Thymus (tissue), 11 donors: ENCODE measurements around the gene WNK2. TPM values are rescaled to one million over a fixed set of nuclear protein-coding genes. Genes with fewer than 3 reads are reported as not detected.

Source experiments
- DNase-seq, 9 donors: peaks; one replicate each; pipeline ENCODE4 v3.0.0-alpha.2; 2013; ENCODE audit warnings: low spot score in 9 of 9, low read depth in 6 of 9, missing footprints in 1 of 9
- H3K27ac ChIP-seq, 2 donors: one replicate each; pipeline ENCODE4 v1.5.1; 2013; ENCODE audit warnings: control low read depth in 1 of 2, low read depth in 1 of 2, low read length in 1 of 2, mild to moderate bottlenecking in 1 of 2, moderate library complexity in 1 of 2
- H3K27me3 ChIP-seq, 2 donors: one replicate each; pipeline ENCODE4 v1.5.1; 2013; ENCODE audit warnings: low read length in 1 of 2; ENCODE audit not compliant: control insufficient read depth in 2 of 2, insufficient read depth in 1 of 2
- H3K36me3 ChIP-seq, 2 donors: one replicate each; pipeline ENCODE4 v1.5.1; 2013; ENCODE audit warnings: low read length in 1 of 2, mild to moderate bottlenecking in 1 of 2, moderate library complexity in 1 of 2; ENCODE audit not compliant: control insufficient read depth in 2 of 2, insufficient read depth in 2 of 2
- H3K4me1 ChIP-seq, 2 donors: one replicate each; pipeline ENCODE4 v1.5.1; 2013; ENCODE audit warnings: low read length in 2 of 2; ENCODE audit not compliant: control insufficient read depth in 2 of 2, insufficient read depth in 2 of 2
- H3K4me3 ChIP-seq, 2 donors: one replicate each; pipeline ENCODE4 v1.5.1; 2013; ENCODE audit warnings: low read length in 2 of 2, control low read depth in 1 of 2, mild to moderate bottlenecking in 1 of 2
- H3K9me3 ChIP-seq, 2 donors: one replicate each; pipeline ENCODE4 v1.5.1; 2013; ENCODE audit warnings: low read length in 1 of 2, mild to moderate bottlenecking in 1 of 2; ENCODE audit not compliant: control insufficient read depth in 2 of 2, insufficient read depth in 1 of 2
- WGBS: extraction: QIAGEN DNeasy Blood & Tissue Kit; methylation state at CpG from one replicate; pipeline ENCODE4 v1.1.7; 2013; 5-methylcytosine and 5-hydroxymethylcytosine counted together
- polyA plus RNA-seq: library from polyadenylated mRNA; stranded (reverse); fragments of 200-250 nt; gene quantifications from one replicate; pipeline ENCODE4 v1.2.3, GENCODE V29; 2013
- total RNA-seq: library from RNA; stranded (reverse); fragments of 120-200 nt; gene quantifications from one replicate; pipeline ENCODE4 v1.2.4, GENCODE V29; 2013
- donor health status: healthy.

Gene WNK2
- total and polyA plus RNA-seq, 2 donors, result 9.1 to 12.5 TPM

DNA sequence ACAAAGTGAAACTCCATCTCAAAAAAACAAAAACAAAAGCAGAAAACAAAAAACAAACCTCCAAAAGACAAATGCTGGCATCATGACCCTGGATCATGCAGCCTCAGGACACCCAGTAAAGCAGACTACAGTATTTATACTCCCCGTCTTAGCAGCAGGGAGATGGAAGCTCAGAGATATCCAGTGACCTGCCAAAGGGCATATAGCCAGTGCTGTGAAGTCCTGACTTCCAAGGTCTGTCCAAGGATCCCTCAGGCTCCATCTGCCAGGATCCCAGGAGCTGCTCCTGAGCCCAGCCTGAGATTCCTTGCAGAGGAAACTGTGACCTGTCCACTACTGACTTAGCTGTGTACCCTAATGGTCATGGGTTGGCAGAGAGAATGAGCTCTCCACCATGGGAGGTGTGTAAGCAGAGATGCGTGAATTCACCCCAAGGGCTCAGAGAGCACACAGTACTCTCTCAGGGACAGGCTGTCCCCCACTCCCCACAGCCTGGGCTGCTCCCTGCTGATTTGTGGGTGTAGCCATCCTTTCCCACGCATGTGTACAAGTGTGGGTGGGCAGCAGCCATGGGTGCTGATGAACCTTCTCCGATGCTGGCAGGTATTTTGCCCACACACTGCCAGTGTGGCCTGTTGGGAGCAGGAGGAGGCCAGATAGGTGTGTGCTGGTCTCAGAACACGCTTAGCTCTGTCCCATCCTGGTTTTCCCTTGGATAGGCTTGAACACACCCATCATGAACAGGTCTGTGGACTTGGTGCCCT, 2.1 kb upstream of the WNK2 start:
- Histone ChIP-seq H3K27ac (no peak overlapping the region), H3K27me3 (peaks cover 39 to 68% of the 10 kb centered on the region in 2 donors), H3K36me3 (no peaks in the 10 kb centered on the region), H3K4me1 (peaks cover 7 to 15% of the 10 kb centered on the region in 2 donors), H3K4me3 (no peak overlapping the region), H3K9me3 (no peaks in the 10 kb centered on the region)
- 85% methylated on average over 5 of the region's 5 CpGs for WGBS
- DNase-seq, result no peak

GRCh38 chr9:93182572-93182971, 1.4 kb upstream of the WNK2 start:
- H3K9me3 ChIP-seq, result no peaks in the 10 kb centered on the region
- WGBS, result 91% methylated on average over 6 of the region's 6 CpGs

GRCh38 chr9:93183131-93183662, 742 bp upstream of the WNK2 start:
- 91% methylated on average over 5 of the region's 5 CpGs for WGBS
- peaks cover 41 to 79% of the 10 kb centered on the region in 2 donors for H3K27me3 ChIP-seq
- H3K27ac ChIP-seq, result no peak overlapping the region
- no peaks in the 10 kb centered on the region for H3K36me3 ChIP-seq
- H3K9me3 ChIP-seq, result no peaks in the 10 kb centered on the region
- H3K4me3 ChIP-seq, result peak overlapping the region in 1 of 2 donors; percentile 50
- peaks cover 7 to 15% of the 10 kb centered on the region in 2 donors for H3K4me1 ChIP-seq
- DNase-seq, result no peak

More at GRCh38 chr9:93182572-93182971, 1.4 kb upstream of the WNK2 start:
- Histone ChIP-seq H3K4me1 (peaks cover 7 to 15% of the 10 kb centered on the region in 2 donors), H3K36me3 (no peaks in the 10 kb centered on the region), H3K27ac (no peak overlapping the region), H3K27me3 (peaks cover 41 to 75% of the 10 kb centered on the region in 2 donors), H3K4me3 (no peak overlapping the region)
- DNase-seq, result no peak

DNA sequence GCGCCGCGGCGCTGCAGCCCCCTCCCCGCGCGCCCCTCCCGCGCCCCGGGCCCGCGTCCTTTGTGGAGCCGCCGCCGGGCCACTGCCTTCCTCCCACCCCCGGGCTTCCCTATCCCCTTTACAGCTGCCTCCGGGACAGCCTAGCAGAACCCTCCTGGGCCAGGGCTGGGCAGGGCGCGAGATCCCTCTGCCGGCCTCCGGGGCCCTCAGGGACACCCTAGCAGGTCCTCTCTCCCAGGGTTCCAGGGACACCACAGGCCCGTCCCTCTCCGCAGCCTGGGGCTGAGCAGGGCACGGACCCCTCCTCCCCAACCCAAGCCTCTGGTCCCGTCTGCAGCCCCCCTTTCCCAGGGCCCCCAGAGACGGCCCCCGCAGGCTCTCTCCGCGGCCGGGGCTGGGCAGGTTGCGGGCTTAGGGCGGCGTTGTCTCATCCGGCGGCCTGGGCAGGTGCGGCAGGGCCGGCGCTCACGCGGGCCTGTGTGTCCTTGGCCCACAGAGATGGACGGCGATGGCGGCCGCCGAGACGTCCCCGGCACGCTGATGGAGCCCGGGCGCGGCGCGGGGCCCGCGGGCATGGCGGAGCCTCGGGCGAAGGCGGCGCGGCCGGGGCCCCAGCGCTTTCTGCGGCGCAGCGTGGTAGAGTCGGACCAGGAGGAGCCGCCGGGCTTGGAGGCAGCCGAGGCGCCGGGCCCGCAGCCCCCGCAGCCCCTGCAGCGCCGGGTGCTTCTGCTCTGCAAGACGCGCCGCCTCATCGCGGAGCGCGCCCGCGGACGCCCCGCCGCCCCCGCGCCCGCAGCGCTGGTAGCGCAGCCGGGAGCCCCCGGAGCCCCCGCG, 710 bp downstream of the WNK2 start:
- Histone ChIP-seq H3K27me3 (peaks cover 41 to 79% of the 10 kb centered on the region in 2 donors), H3K36me3 (no peaks in the 10 kb centered on the region), H3K4me1 (peaks cover 7 to 15% of the 10 kb centered on the region in 2 donors), H3K27ac (peak overlapping the region in 1 of 2 donors; percentile 46), H3K4me3 (peak overlapping the region; percentile 41 to 50), H3K9me3 (no peaks in the 10 kb centered on the region)
- WGBS, result 5% methylated on average over 97 of the region's 97 CpGs
- DNase-seq, result no peak

- peaks cover 41 to 76% of the 10 kb centered on the region in 2 donors for H3K27me3 ChIP-seq
- H3K27ac ChIP-seq, result peak overlapping the region in 1 of 2 donors; percentile 46
- no peak for DNase-seq
These were observed 1.6 kb downstream of the WNK2 start for GRCh38 chr9:93185266-93186214.

GRCh38 chr9:93186215-93186945, 2.4 kb downstream of the WNK2 start:
- DNase-seq, result no peak
- peaks cover 41 to 72% of the 10 kb centered on the region in 2 donors for H3K27me3 ChIP-seq
- no peak overlapping the region for H3K27ac ChIP-seq
- peak overlapping the region in 1 of 2 donors; percentile 18 for H3K4me3 ChIP-seq
- 91% methylated on average over 16 of the region's 16 CpGs for WGBS
- H3K9me3 ChIP-seq, result no peaks in the 10 kb centered on the region
- H3K4me1 ChIP-seq, result peaks cover 7 to 15% of the 10 kb centered on the region in 2 donors
- no peaks in the 10 kb centered on the region for H3K36me3 ChIP-seq

More at GRCh38 chr9:93185266-93186214, 1.6 kb downstream of the WNK2 start:
- 73% methylated on average over 61 of the region's 61 CpGs for WGBS
- H3K9me3 ChIP-seq, result no peaks in the 10 kb centered on the region
- H3K36me3 ChIP-seq, result no peaks in the 10 kb centered on the region
- peaks cover 7 to 15% of the 10 kb centered on the region in 2 donors for H3K4me1 ChIP-seq
- peak overlapping the region; percentile 18 to 50 for H3K4me3 ChIP-seq

- DNase-seq, result no peak
- H3K36me3 ChIP-seq, result no peaks in the 10 kb centered on the region
- H3K4me1 ChIP-seq, result peaks cover 7 to 15% of the 10 kb centered on the region in 2 donors
- H3K27ac ChIP-seq, result no peak overlapping the region
- peaks cover 40 to 65% of the 10 kb centered on the region in 2 donors for H3K27me3 ChIP-seq
- 79% methylated on average over 9 of the region's 9 CpGs for WGBS
- H3K4me3 ChIP-seq, result no peak overlapping the region
- H3K9me3 ChIP-seq, result no peaks in the 10 kb centered on the region
These were observed 3.1 kb downstream of the WNK2 start for GRCh38 chr9:93187047-93187446.

GRCh38 chr9:93187574-93187973, 3.6 kb downstream of the WNK2 start:
- 91% methylated on average over 5 of the region's 5 CpGs for WGBS
- peaks cover 7 to 18% of the 10 kb centered on the region in 2 donors for H3K4me1 ChIP-seq
- no peaks in the 10 kb centered on the region for H3K36me3 ChIP-seq
- no peaks in the 10 kb centered on the region for H3K9me3 ChIP-seq
- no peak overlapping the region for H3K4me3 ChIP-seq
- no peak overlapping the region for H3K27ac ChIP-seq
- H3K27me3 ChIP-seq, result peaks cover 37 to 60% of the 10 kb centered on the region in 2 donors
- DNase-seq, result no peak
